Activated T-helper 1 cell treated with Interleukin-2 at 50 U/mL for 16 hours (primary cell): ENCODE measurements around the gene ENTHD1.
"Not testable (repeated sequence)": the region's sequence is repeated elsewhere in the genome, so short reads cannot be mapped to it uniquely, and the experiment has no call there.

Source experiments
- DNase-seq: peaks from one replicate; pipeline ENCODE4 v3.0.0-alpha.2; 2020; ENCODE audit warnings: low read depth

ENTHD1 gene

GRCh38 chr22:39776295-39777009, 117.1 kb downstream of the ENTHD1 start:
- no peak for DNase-seq

- DNase-seq = no peak
These were observed 119.5 kb downstream of the ENTHD1 start for GRCh38 chr22:39773976-39774539.

GRCh38 chr22:39773503-39773902, 120.1 kb downstream of the ENTHD1 start:
- no peak for DNase-seq

- no peak for DNase-seq
These were observed 122.1 kb downstream of the ENTHD1 start for GRCh38 chr22:39771486-39771885.

- DNase-seq = no peak
These were observed 127.9 kb downstream of the ENTHD1 start for GRCh38 chr22:39765661-39766060.

GRCh38 chr22:39765046-39765445, 128.5 kb downstream of the ENTHD1 start:
- DNase-seq = no peak

GRCh38 chr22:39763276-39763675, 130.3 kb downstream of the ENTHD1 start:
- no peak for DNase-seq

- DNase-seq = no peak
These were observed 142.8 kb downstream of the ENTHD1 start for GRCh38 chr22:39750759-39751158.

- no peak for DNase-seq
These were observed 144.7 kb downstream of the ENTHD1 start for GRCh38 chr22:39748877-39749276.

- DNase-seq = no peak
These were observed 146.8 kb downstream of the ENTHD1 start for GRCh38 chr22:39746600-39747262.

- DNase-seq = no peak
These were observed 147.8 kb downstream of the ENTHD1 start for GRCh38 chr22:39745789-39746188.

- DNase-seq = no peak
These were observed 149.2 kb downstream of the ENTHD1 start for GRCh38 chr22:39744353-39744752.

- no peak for DNase-seq
These were observed 149.6 kb downstream of the ENTHD1 start for GRCh38 chr22:39743935-39744334.

- no peak for DNase-seq
These were observed 154.1 kb downstream of the ENTHD1 start for GRCh38 chr22:39739338-39740027.

- DNase-seq = no peak
These were observed 154.8 kb downstream of the ENTHD1 start for GRCh38 chr22:39738746-39739145.

- no peak for DNase-seq
These were observed 157.8 kb downstream of the ENTHD1 start for GRCh38 chr22:39735776-39736175.

GRCh38 chr22:39734866-39735265, 158.7 kb downstream of the ENTHD1 start:
- no peak for DNase-seq

GRCh38 chr22:39734046-39734445, 159.5 kb downstream of the ENTHD1 start:
- DNase-seq = not testable (repeated sequence)

- no peak for DNase-seq
These were observed 160.4 kb downstream of the ENTHD1 start for GRCh38 chr22:39733191-39733590.

GRCh38 chr22:39732625-39733024, 160.9 kb downstream of the ENTHD1 start:
- no peak for DNase-seq

- no peak for DNase-seq
These were observed 161.5 kb downstream of the ENTHD1 start for GRCh38 chr22:39731881-39732555.

- no peak for DNase-seq
These were observed 162.1 kb downstream of the ENTHD1 start for GRCh38 chr22:39731481-39731880.
